HCT116 (cell line): ENCODE results near the gene RUNX1. TPM values are rescaled to one million over a fixed set of nuclear protein-coding genes. Genes with fewer than 3 reads are reported as not detected.

Experiments used
- ATAC-seq: fragments of 200-7000 bp; cut with Tn5 transposase; 2 replicates; pipeline ENCODE4 v1.9.1; 2020; ENCODE audit warnings: mild to moderate bottlenecking, moderate library complexity
- BruUV-seq: library from RNA; stranded (reverse); fragments of 400-500 nt; replicated peaks from 2 replicates; lab custom pipeline; 2021; lab: Mats Ljungman, UMichigan
- CTCF ChIA-PET: fragments of 300-600 bp; sonication (Branson Sonifier 250); formaldehyde crosslinking; loops from one replicate; lab custom pipeline; 2021; ENCODE audit warnings: antibody characterized with exemption; lab: Charles Lee
- POLR2A ChIA-PET: fragments of 300-600, 350-600 bp; sonication (Branson Sonifier 250); formaldehyde crosslinking; loops from one replicate; lab custom pipeline; 2021; ENCODE audit warnings: antibody characterized with exemption; lab: Charles Lee
- RAD21 ChIA-PET, 2 experiments: fragments of 300-600 bp; sonication (Branson Sonifier 250); formaldehyde crosslinking; loops; one replicate each; lab custom pipeline; 2023; ENCODE audit warnings: low total read pairs in 2 of 2; ENCODE audit not compliant: uncharacterized antibody in 2 of 2, unreplicated experiment in 2 of 2, low non-redundant PET in 1 of 2; lab: Charles Lee
- DNase-seq: peaks from one replicate; pipeline ENCODE4 v3.0.0-alpha.2; 2010; ENCODE audit warnings: low read depth, low spot score
- H2AFZ ChIP-seq: fragments of 200-600 bp; shearing (Covaris generic), sonication (generic); 2 replicates; pipeline ENCODE4 v1.6.1; 2017; ENCODE audit warnings: low read depth, mixed run types, mixed read lengths, antibody characterized with exemption, low read length; ENCODE audit not compliant: poor library complexity, severe bottlenecking
- H3K27ac ChIP-seq: 2 replicates; pipeline ENCODE4 v1.5.1; 2012; ENCODE audit warnings: low read depth, low read length
- H3K27me3 ChIP-seq: fragments of 200-600 bp; sonication (generic); 2 replicates; pipeline ENCODE4 v1.6.1; 2016; ENCODE audit warnings: mixed run types, low read length, mixed read lengths; ENCODE audit not compliant: insufficient read depth
- H3K36me3 ChIP-seq, 2 experiments: fragments of 200-500 bp in 1 of 2; fragments of 200-600 bp in 1 of 2; sonication (Bioruptor generic) in 1 of 2; sonication (generic) in 1 of 2; 2 replicates each; pipeline versions ENCODE4 v1.5.1 to v1.6.1; 2014 to 2016; ENCODE audit warnings: low read length in 2 of 2, inconsistent platforms in 1 of 2, mixed read lengths in 1 of 2, mixed run types in 1 of 2; ENCODE audit not compliant: insufficient read depth in 2 of 2, control insufficient read depth in 1 of 2
- H3K4me1 ChIP-seq, 2 experiments: fragments of 200-600 bp in 1 of 2; sonication (generic) in 1 of 2; 2 replicates each; pipeline versions ENCODE4 v1.5.1 to v1.6.1; 2012 to 2017; ENCODE audit warnings: low read length in 2 of 2, inconsistent platforms in 1 of 2, mild to moderate bottlenecking in 1 of 2, mixed read lengths in 1 of 2, mixed run types in 1 of 2, moderate library complexity in 1 of 2; ENCODE audit not compliant: insufficient read depth in 2 of 2, control insufficient read depth in 1 of 2
- H3K4me2 ChIP-seq: fragments of 200-600 bp; sonication (generic); 2 replicates; pipeline ENCODE4 v1.6.1; 2017; ENCODE audit warnings: mixed run types, low read length, mixed read lengths
- H3K4me3 ChIP-seq, 2 experiments: fragments of 200-600 bp in 1 of 2; sonication (generic) in 1 of 2; replicated peaks in 1 of 2; 2 replicates each; pipeline ENCODE4 v1.5.1; 2011 to 2016; ENCODE audit warnings: low read length in 2 of 2, control low read depth in 1 of 2, low read depth in 1 of 2, mild to moderate bottlenecking in 1 of 2, mixed read lengths in 1 of 2, mixed run types in 1 of 2
- H3K79me2 ChIP-seq: fragments of 200-600 bp; sonication (generic); 2 replicates; pipeline ENCODE4 v1.6.1; 2017; ENCODE audit warnings: mild to moderate bottlenecking, mixed run types, low read length, moderate library complexity, mixed read lengths; ENCODE audit not compliant: insufficient read depth
- H3K9ac ChIP-seq: fragments of 200-600 bp; sonication (generic); 2 replicates; pipeline ENCODE4 v1.6.1; 2016; ENCODE audit warnings: low read length, mixed read lengths
- H3K9me2 ChIP-seq: fragments of 200-600 bp; sonication (generic), shearing (Covaris generic); 2 replicates; pipeline ENCODE4 v1.6.1; 2017; ENCODE audit warnings: mixed run types, mild to moderate bottlenecking, moderate library complexity; ENCODE audit not compliant: insufficient read depth
- H3K9me3 ChIP-seq, 2 experiments: fragments of 200-500 bp in 1 of 2; fragments of 200-600 bp in 1 of 2; sonication (Bioruptor generic) in 1 of 2; sonication (generic) in 1 of 2; 2 replicates each; pipeline ENCODE4 v1.6.1; 2014 to 2017; ENCODE audit warnings: low read length in 2 of 2, mixed read lengths in 2 of 2, inconsistent platforms in 1 of 2, low read depth in 1 of 2, mild to moderate bottlenecking in 1 of 2, mixed run types in 1 of 2, moderate library complexity in 1 of 2; ENCODE audit not compliant: control insufficient read depth in 1 of 2, insufficient read depth in 1 of 2
- H4K20me1 ChIP-seq: fragments of 200-600 bp; sonication (generic), shearing (Covaris generic); 2 replicates; pipeline ENCODE4 v1.6.1; 2017; ENCODE audit warnings: mixed run types, mild to moderate bottlenecking, moderate library complexity; ENCODE audit not compliant: insufficient read depth
- CEBPB ChIP-seq: IDR thresholded peaks from 2 replicates; pipeline ENCODE4 v1.6.1; 2012; ENCODE audit warnings: low read depth
- EGR1 ChIP-seq: IDR thresholded peaks from 2 replicates; pipeline ENCODE4 v1.6.1; 2012; ENCODE audit warnings: low read depth
- ELF1 ChIP-seq: IDR thresholded peaks from 2 replicates; pipeline ENCODE4 v1.6.1; 2012; ENCODE audit warnings: low read depth, borderline replicate concordance
- EZH2 ChIP-seq: fragments of 200-600 bp; sonication (generic); IDR thresholded peaks from 2 replicates; pipeline ENCODE4 v1.6.1; 2017; ENCODE audit warnings: antibody characterized with exemption, mixed run types
- EZH2phosphoT487 ChIP-seq: fragments of 200-600 bp; IDR thresholded peaks from 2 replicates; pipeline ENCODE4 v1.6.1; 2018; ENCODE audit warnings: antibody characterized with exemption, borderline replicate concordance
- FOSL1 ChIP-seq: IDR thresholded peaks from 2 replicates; pipeline ENCODE4 v1.6.1; 2012; ENCODE audit warnings: low read depth
- JUND ChIP-seq: IDR thresholded peaks from 2 replicates; pipeline ENCODE4 v1.6.1; 2012
- POLR2A ChIP-seq: IDR thresholded peaks from 2 replicates; pipeline ENCODE4 v1.7.0; 2011; ENCODE audit warnings: borderline replicate concordance; ENCODE audit not compliant: insufficient read depth, insufficient read length; ENCODE audit errors: extremely low read depth
- POLR2AphosphoS5 ChIP-seq: IDR thresholded peaks from 2 replicates; pipeline ENCODE4 v1.6.1; 2011; ENCODE audit warnings: mild to moderate bottlenecking, low read depth, low read length, moderate library complexity
- RAD21 ChIP-seq: IDR thresholded peaks from 2 replicates; pipeline ENCODE4 v1.6.1; 2012; ENCODE audit warnings: low read depth, mild to moderate bottlenecking
- SIN3A ChIP-seq: IDR thresholded peaks from 2 replicates; pipeline ENCODE4 v1.6.1; 2012; ENCODE audit warnings: low read depth
- SP1 ChIP-seq: IDR thresholded peaks from 2 replicates; pipeline ENCODE4 v1.6.1; 2012; ENCODE audit warnings: low read depth
- SRF ChIP-seq: IDR thresholded peaks from 2 replicates; pipeline ENCODE4 v1.6.1; 2012; ENCODE audit warnings: low read depth
- YY1 ChIP-seq: IDR thresholded peaks from 2 replicates; pipeline ENCODE4 v1.6.1; 2011; ENCODE audit warnings: low read length, low read depth, moderate library complexity, mild to moderate bottlenecking; ENCODE audit not compliant: insufficient replicate concordance; ENCODE audit errors: extremely low read depth
- ZFX ChIP-seq: fragments of 450-650 bp; IDR thresholded peaks from 2 replicates; pipeline ENCODE4 v1.6.1; 2017
- ZNF274 ChIP-seq: fragments of 200-500 bp; sonication (Bioruptor generic); IDR thresholded peaks from 2 replicates; pipeline ENCODE4 v1.6.1; 2014; ENCODE audit warnings: mild to moderate bottlenecking, low read depth, low read length, inconsistent platforms
- intact Hi-C: fragments of 100-400 bp; cut with micrococcal nuclease; formaldehyde crosslinking; loops from 2 replicates; pipeline ENCODE4 v1.10.0; 2022
- total RNA-seq: library from RNA; stranded (reverse); gene quantifications from one replicate; pipeline ENCODE4 v1.2.1, GENCODE V29; 2021; ENCODE audit not compliant: unreplicated experiment
- TF ChIP-seq, protein P1 (sequence below): IDR thresholded peaks from 2 replicates; pipeline ENCODE4 v1.6.1; 2011; ENCODE audit warnings: mild to moderate bottlenecking, low read length, moderate library complexity; ENCODE audit not compliant: insufficient replicate concordance; ENCODE audit errors: extremely low read depth
- TF ChIP-seq, protein P2 (sequence below): IDR thresholded peaks from 2 replicates; pipeline ENCODE4 v1.6.1; 2012
- TF ChIP-seq, protein P3 (sequence below), 3 experiments: fragments of 200-600 bp in 1 of 3; sonication (generic) in 1 of 3; IDR thresholded peaks in 2 of 3; conservative IDR thresholded peaks in 1 of 3; 2 replicates each; pipeline ENCODE4 v1.5.1; 2012 to 2017; ENCODE audit warnings: low read depth in 2 of 3, low read length in 2 of 3, antibody characterized with exemption in 1 of 3, borderline replicate concordance in 1 of 3, control low read depth in 1 of 3, mild to moderate bottlenecking in 1 of 3, mixed read lengths in 1 of 3, mixed run types in 1 of 3, moderate library complexity in 1 of 3; ENCODE audit not compliant: insufficient read depth in 1 of 3
- TF ChIP-seq, protein P4 (sequence below): IDR thresholded peaks from 2 replicates; pipeline ENCODE4 v1.6.1; 2012

The RUNX1 gene
- total RNA-seq, 1 experiment from 2014 or later, result 33.5 TPM

DNA sequence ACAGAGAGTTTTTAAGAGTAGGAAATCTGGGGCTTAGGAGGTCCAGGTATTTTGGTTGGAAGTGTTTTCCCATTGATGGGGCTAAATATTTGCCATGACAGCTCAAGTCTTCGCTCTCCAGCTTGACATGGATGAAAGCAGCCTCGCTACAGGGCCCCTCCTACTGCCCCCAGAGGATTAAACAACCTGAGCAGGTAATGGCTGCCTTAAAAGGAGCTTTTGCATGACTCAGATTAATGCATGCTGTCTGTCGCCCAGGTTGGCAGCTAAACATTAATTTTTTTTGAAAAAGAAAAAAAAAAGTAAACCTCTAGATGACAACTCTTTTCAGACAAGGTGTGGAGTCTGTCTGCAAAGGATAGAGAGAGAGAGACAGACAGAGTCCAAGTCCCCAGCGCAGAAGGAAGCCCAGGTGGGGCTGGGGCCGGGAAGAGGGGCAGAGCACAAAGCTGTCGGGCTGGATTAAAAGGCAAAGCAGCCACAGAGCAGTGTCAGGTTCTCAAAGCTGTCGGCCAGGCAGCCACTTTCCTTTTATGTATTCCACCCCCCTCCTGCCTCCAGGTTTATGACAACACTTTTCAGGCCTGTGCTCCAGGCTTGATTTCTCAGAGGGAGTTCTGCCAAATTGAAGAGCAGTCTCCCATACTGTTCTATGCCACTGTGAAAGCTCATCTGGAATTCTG is 252.4 kb downstream of the RUNX1 start:
- intact Hi-C loops, result no loop called here
- no peaks in the 10 kb centered on the region for H3K27me3 ChIP-seq
- no peak overlapping the region for H3K4me3 ChIP-seq
- no peaks in the 10 kb centered on the region for H3K9me3 ChIP-seq
- H3K9me2 ChIP-seq, result no peaks in the 10 kb centered on the region
- ChIA-PET POLR2A (interaction anchor here (0.6 to 4.1 kb wide), 9 partner anchors 11 to 130 kb away, joined by 3 to 33 read pairs (median 3); no protein-coding TSS in a partner anchor), CTCF (interaction anchor here (0.8 to 2.9 kb wide), 4 partner anchors 11 to 107 kb away, joined by 3 to 21 read pairs (median 6); no protein-coding TSS in a partner anchor), RAD21 (interaction anchor here (1.9 to 2.1 kb wide), 3 partner anchors 51 to 604 kb away, joined by 5 to 8 read pairs (median 7); no protein-coding TSS in a partner anchor)
- H3K79me2 ChIP-seq, result no peaks in the 10 kb centered on the region
- H3K36me3 ChIP-seq, result peaks cover 4 to 7% of the 10 kb centered on the region in 2 experiments; a peak in 3 of 4 replicates
- H2AFZ ChIP-seq, result no peak overlapping the region
- no peaks in the 10 kb centered on the region for H4K20me1 ChIP-seq
- peak overlapping the region; percentile 61; the same call in 1 of the 2 replicates for H3K27ac ChIP-seq
- DNase-seq, result peak; percentile 72
- peak; percentile 79 for ATAC-seq
- BruUV-seq, result TSS peak; percentile 25
- peak overlapping the region; percentile 69 for H3K4me2 ChIP-seq
- H3K9ac ChIP-seq, result peak overlapping the region; percentile 46
- peaks cover 62 to 71% of the 10 kb centered on the region in 2 experiments for H3K4me1 ChIP-seq
- TF ChIP-seq, protein P1, sequence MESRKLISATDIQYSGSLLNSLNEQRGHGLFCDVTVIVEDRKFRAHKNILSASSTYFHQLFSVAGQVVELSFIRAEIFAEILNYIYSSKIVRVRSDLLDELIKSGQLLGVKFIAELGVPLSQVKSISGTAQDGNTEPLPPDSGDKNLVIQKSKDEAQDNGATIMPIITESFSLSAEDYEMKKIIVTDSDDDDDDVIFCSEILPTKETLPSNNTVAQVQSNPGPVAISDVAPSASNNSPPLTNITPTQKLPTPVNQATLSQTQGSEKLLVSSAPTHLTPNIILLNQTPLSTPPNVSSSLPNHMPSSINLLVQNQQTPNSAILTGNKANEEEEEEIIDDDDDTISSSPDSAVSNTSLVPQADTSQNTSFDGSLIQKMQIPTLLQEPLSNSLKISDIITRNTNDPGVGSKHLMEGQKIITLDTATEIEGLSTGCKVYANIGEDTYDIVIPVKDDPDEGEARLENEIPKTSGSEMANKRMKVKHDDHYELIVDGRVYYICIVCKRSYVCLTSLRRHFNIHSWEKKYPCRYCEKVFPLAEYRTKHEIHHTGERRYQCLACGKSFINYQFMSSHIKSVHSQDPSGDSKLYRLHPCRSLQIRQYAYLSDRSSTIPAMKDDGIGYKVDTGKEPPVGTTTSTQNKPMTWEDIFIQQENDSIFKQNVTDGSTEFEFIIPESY, result no peak
- TF ChIP-seq SIN3A, result peak; percentile 70
- no peak for TF ChIP-seq EZH2
- peak; percentile 14; the same call in 1 of the 2 replicates for TF ChIP-seq RAD21
- no peak for TF ChIP-seq EZH2phosphoT487
- no peak for TF ChIP-seq ZNF274
- peak; percentile 33; the same call in 1 of the 2 replicates for TF ChIP-seq CEBPB
- TF ChIP-seq POLR2A, result no peak
- no peak for TF ChIP-seq ELF1
- 0 out of 2 replicates have a peak, but pooled peaks have one; percentile 19 for TF ChIP-seq POLR2AphosphoS5
- no peak; the same call in 1 of the 2 replicates for TF ChIP-seq ZFX
- TF ChIP-seq SRF, result peak; percentile 93
- peak; percentile 56 for TF ChIP-seq SP1
- TF ChIP-seq JUND, result peak; percentile 39; the same call in 1 of the 2 replicates
- TF ChIP-seq EGR1, result no peak
- TF ChIP-seq, protein P2, sequence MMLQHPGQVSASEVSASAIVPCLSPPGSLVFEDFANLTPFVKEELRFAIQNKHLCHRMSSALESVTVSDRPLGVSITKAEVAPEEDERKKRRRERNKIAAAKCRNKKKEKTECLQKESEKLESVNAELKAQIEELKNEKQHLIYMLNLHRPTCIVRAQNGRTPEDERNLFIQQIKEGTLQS, result no peak
- peak; percentile 37; the same call in 1 of the 2 replicates for TF ChIP-seq FOSL1
- TF ChIP-seq YY1, result no peak
- TF ChIP-seq, protein P3, sequence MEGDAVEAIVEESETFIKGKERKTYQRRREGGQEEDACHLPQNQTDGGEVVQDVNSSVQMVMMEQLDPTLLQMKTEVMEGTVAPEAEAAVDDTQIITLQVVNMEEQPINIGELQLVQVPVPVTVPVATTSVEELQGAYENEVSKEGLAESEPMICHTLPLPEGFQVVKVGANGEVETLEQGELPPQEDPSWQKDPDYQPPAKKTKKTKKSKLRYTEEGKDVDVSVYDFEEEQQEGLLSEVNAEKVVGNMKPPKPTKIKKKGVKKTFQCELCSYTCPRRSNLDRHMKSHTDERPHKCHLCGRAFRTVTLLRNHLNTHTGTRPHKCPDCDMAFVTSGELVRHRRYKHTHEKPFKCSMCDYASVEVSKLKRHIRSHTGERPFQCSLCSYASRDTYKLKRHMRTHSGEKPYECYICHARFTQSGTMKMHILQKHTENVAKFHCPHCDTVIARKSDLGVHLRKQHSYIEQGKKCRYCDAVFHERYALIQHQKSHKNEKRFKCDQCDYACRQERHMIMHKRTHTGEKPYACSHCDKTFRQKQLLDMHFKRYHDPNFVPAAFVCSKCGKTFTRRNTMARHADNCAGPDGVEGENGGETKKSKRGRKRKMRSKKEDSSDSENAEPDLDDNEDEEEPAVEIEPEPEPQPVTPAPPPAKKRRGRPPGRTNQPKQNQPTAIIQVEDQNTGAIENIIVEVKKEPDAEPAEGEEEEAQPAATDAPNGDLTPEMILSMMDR (IDR thresholded peaks at IDR 0.05 in 2 of 3, conservative IDR thresholded peaks at IDR 0.05 in 1 of 3; ENCODE audit: borderline replicate concordance in 1 of 3, insufficient read depth in 1 of 3, low read depth in 2 of 3, low read length in 2 of 3), result no peak
- TF ChIP-seq, protein P4, sequence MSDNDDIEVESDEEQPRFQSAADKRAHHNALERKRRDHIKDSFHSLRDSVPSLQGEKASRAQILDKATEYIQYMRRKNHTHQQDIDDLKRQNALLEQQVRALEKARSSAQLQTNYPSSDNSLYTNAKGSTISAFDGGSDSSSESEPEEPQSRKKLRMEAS, result peak; percentile 48; the same call in 1 of the 2 replicates
